Smooth muscle cell of the coronary artery (primary cell): ENCODE measurements around the gene TCF3. TPM values are rescaled to one million over a fixed set of nuclear protein-coding genes. Genes with fewer than 3 reads are reported as not detected.

Experiments
- total RNA-seq: library from RNA; depleted of rRNA; stranded (reverse); fragments of >200 nt; gene quantifications from 2 replicates; pipeline ENCODE4 v1.2.3, GENCODE V29; 2014; ENCODE audit warnings: low replicate concordance

Gene TCF3
- total RNA-seq, result 58.5 and 79.1 TPM in 2 replicates

GRCh38 chr19:1652471-1653299, at the start of gene TCF3:
Gene TCF3, minus strand, starts transcription at chr19:1652615. Its CDS starts 2,367 bp downstream, at chr19:1650248.

GRCh38 chr19:1605236-1606137, 46.9 kb downstream of the TCF3 start, which contains the start of gene UQCR11:
Gene UQCR11, minus strand, starts transcription at chr19:1605462. Its CDS starts 53 bp downstream, at chr19:1605409.

GRCh38 chr19:1592755-1593500, 59.5 kb downstream of the TCF3 start, which contains the start of gene MBD3:
Gene MBD3, minus strand, starts transcription at chr19:1592865. Its CDS starts 234 bp downstream, at chr19:1592631.

GRCh38 chr19:1568320-1569019, 83.9 kb downstream of the TCF3 start, which contains the start of gene MEX3D:
Gene MEX3D, minus strand, starts transcription at chr19:1568325. Its CDS starts 267 bp downstream, at chr19:1568058.

Other genes with a start within 250 kb of the TCF3 start
- 22.8 and 53.7 TPM in 2 replicates for gene DAZAP1, start 245.0 kb downstream of the TCF3 start, total RNA-seq
- 178 and 496 TPM in 2 replicates for gene RPS15, start 214.2 kb downstream of the TCF3 start, total RNA-seq
- under 0.01 and 0.08 TPM in 2 replicates for gene APC2, start 202.5 kb downstream of the TCF3 start, total RNA-seq
- 13.5 and 21.2 TPM in 2 replicates for gene C19orf25, start 173.4 kb downstream of the TCF3 start, total RNA-seq
- gene PCSK4, start 162.3 kb downstream of the TCF3 start, total RNA-seq, result 0.68 and 1.5 TPM in 2 replicates
- 1.3 and 2.2 TPM in 2 replicates for gene REEP6, start 161.4 kb downstream of the TCF3 start, total RNA-seq
- gene ADAMTSL5, start 139.6 kb downstream of the TCF3 start, total RNA-seq, result 1.3 and 2.6 TPM in 2 replicates
- not detected in 2 replicates for gene PLK5, start 128.5 kb downstream of the TCF3 start, total RNA-seq
- 29.7 and 35.6 TPM in 2 replicates for gene MEX3D, start 84.3 kb downstream of the TCF3 start, total RNA-seq
- gene MBD3, start 59.8 kb downstream of the TCF3 start, total RNA-seq, result 75.7 and 87.9 TPM in 2 replicates
- gene UQCR11, start 47.2 kb downstream of the TCF3 start, total RNA-seq, result 42.0 and 110 TPM in 2 replicates
- gene ONECUT3, start 100.9 kb upstream of the TCF3 start, total RNA-seq, result not detected in 2 replicates
- 0.82 and 2.0 TPM in 2 replicates for gene ATP8B3, start 159.7 kb upstream of the TCF3 start, total RNA-seq
- gene REXO1, start 195.9 kb upstream of the TCF3 start, total RNA-seq, result 2.9 and 4.1 TPM in 2 replicates
- 0.94 and 3.8 TPM in 2 replicates for gene KLF16, start 211.0 kb upstream of the TCF3 start, total RNA-seq
- gene ABHD17A, start 232.9 kb upstream of the TCF3 start, total RNA-seq, result 101 and 167 TPM in 2 replicates